ENCODE measurements around the gene CELF3.
A peak's percentile ranks its signal among the peaks of the same experiment; 100 is the strongest.
"Not testable (repeated sequence)": the region's sequence is repeated elsewhere in the genome, so short reads cannot be mapped to it uniquely, and the experiment has no call there.

Gene CELF3

GRCh38 chr1:151716771-151717631 is at the start of gene CELF3:
CELF3 (minus strand) TSS chr1:151716803; CDS start chr1:151716020, 783 bp downstream.
- peak; percentile 11 for DNase-seq

GRCh38 chr1:151763990-151764389 is 47.4 kb upstream of the CELF3 start:
- peak; percentile 4 for DNase-seq

GRCh38 chr1:151762941-151763921 is 46.6 kb upstream of the CELF3 start, which contains the start of gene MRPL9:
MRPL9 (minus strand) TSS chr1:151763496; CDS start chr1:151763479, 17 bp downstream.
- DNase-seq = peak; percentile 84

- DNase-seq = no peak
These were observed 44.2 kb upstream of the CELF3 start for GRCh38 chr1:151760597-151761385.

- DNase-seq = no peak
These were observed 42.6 kb upstream of the CELF3 start for GRCh38 chr1:151759241-151759640.

- DNase-seq = peak; percentile 46
These were observed 39.7 kb upstream of the CELF3 start for GRCh38 chr1:151756291-151756690.

- no peak for DNase-seq
These were observed 24.9 kb upstream of the CELF3 start for GRCh38 chr1:151741516-151741915.

- no peak for DNase-seq
These were observed 23.2 kb upstream of the CELF3 start for GRCh38 chr1:151739590-151740355.

- no peak for DNase-seq
These were observed 20.9 kb upstream of the CELF3 start for GRCh38 chr1:151737479-151737878.

- no peak for DNase-seq
These were observed 20.4 kb upstream of the CELF3 start for GRCh38 chr1:151737026-151737425.

- not testable (repeated sequence) for DNase-seq
These were observed 17.4 kb upstream of the CELF3 start for GRCh38 chr1:151733995-151734394.

- DNase-seq = no peak
These were observed 16.5 kb upstream of the CELF3 start for GRCh38 chr1:151733126-151733525.

GRCh38 chr1:151729966-151730291 is 13.3 kb upstream of the CELF3 start:
- DNase-seq = no peak

GRCh38 chr1:151729157-151729965 is 12.8 kb upstream of the CELF3 start:
- DNase-seq = no peak

GRCh38 chr1:151728151-151729054 is 11.8 kb upstream of the CELF3 start:
- peak; percentile 27 for DNase-seq

- no peak for DNase-seq
These were observed 7.2 kb upstream of the CELF3 start for GRCh38 chr1:151723726-151724370.

GRCh38 chr1:151721788-151722510 is 5.3 kb upstream of the CELF3 start:
- no peak for DNase-seq

GRCh38 chr1:151720974-151721787 is 4.6 kb upstream of the CELF3 start, which contains the start of gene RIIAD1:
RIIAD1 (plus strand) TSS chr1:151721522; CDS start chr1:151721537, 15 bp downstream.
- DNase-seq = peak; percentile 37
